Measurements from ENCODE around the gene ALOX5AP. TPM values are rescaled to one million over a fixed set of nuclear protein-coding genes. Genes with fewer than 3 reads are reported as not detected.

ALOX5AP gene
- total RNA-seq, 1 donor from 2014 or later = 33.6 TPM

- TF ChIP-seq POLR2A (IDR thresholded peaks at IDR 0.05) (no peak), CTCF (IDR thresholded peaks at IDR 0.05) (no peak), POLR2AphosphoS5 (IDR thresholded peaks at IDR 0.05; ENCODE audit: insufficient read depth in 1 of 2, low read depth in 1 of 2) (no peak)
- Histone ChIP-seq H3K36me3 (no peaks in the 10 kb centered on the region), H3K4me3 (no peak overlapping the region), H3K4me1 (no peaks in the 10 kb centered on the region), H3K9me3 (no peaks in the 10 kb centered on the region), H3K27me3 (no peaks in the 10 kb centered on the region), H3K27ac (no peak overlapping the region)
- intact Hi-C loops (cut with DNase I) = no loop called here
- no peak for DNase-seq (ENCODE audit: extremely low spot score in 2 of 2)
These were observed 17.0 kb downstream of the ALOX5AP start for GRCh38 chr13:30752201-30752797.

GRCh38 chr13:30753030-30753616, 17.8 kb downstream of the ALOX5AP start:
- Histone ChIP-seq H3K36me3 (no peaks in the 10 kb centered on the region), H3K9me3 (no peaks in the 10 kb centered on the region), H3K27me3 (no peaks in the 10 kb centered on the region), H3K4me3 (no peak overlapping the region), H3K4me1 (no peaks in the 10 kb centered on the region), H3K27ac (no peak overlapping the region)
- no peak for TF ChIP-seq POLR2A (IDR thresholded peaks at IDR 0.05)
- TF ChIP-seq CTCF (IDR thresholded peaks at IDR 0.05) = no peak
- no peak for TF ChIP-seq POLR2AphosphoS5 (IDR thresholded peaks at IDR 0.05; ENCODE audit: insufficient read depth in 1 of 2, low read depth in 1 of 2)
- intact Hi-C loops (cut with DNase I) = no loop called here
- no peak for DNase-seq (ENCODE audit: extremely low spot score in 2 of 2)

- Histone ChIP-seq H3K27ac (no peak overlapping the region), H3K27me3 (no peaks in the 10 kb centered on the region), H3K9me3 (no peaks in the 10 kb centered on the region), H3K4me1 (no peaks in the 10 kb centered on the region), H3K4me3 (no peak overlapping the region), H3K36me3 (no peaks in the 10 kb centered on the region)
- no peak for DNase-seq (ENCODE audit: extremely low spot score in 2 of 2)
- intact Hi-C loops (cut with DNase I) = no loop called here
- no peak for TF ChIP-seq POLR2A (IDR thresholded peaks at IDR 0.05)
These were observed 20.3 kb downstream of the ALOX5AP start for GRCh38 chr13:30755678-30756077.

GRCh38 chr13:30757026-30757742, 21.8 kb downstream of the ALOX5AP start:
- no peak overlapping the region for H3K27ac ChIP-seq
- intact Hi-C loops (cut with DNase I) = no loop called here
- DNase-seq (ENCODE audit: extremely low spot score in 2 of 2) = no peak
- H3K27me3 ChIP-seq = no peaks in the 10 kb centered on the region
- no peaks in the 10 kb centered on the region for H3K4me1 ChIP-seq
- no peak for TF ChIP-seq POLR2AphosphoS5 (IDR thresholded peaks at IDR 0.05; ENCODE audit: insufficient read depth in 1 of 2, low read depth in 1 of 2)
- no peak for TF ChIP-seq CTCF (IDR thresholded peaks at IDR 0.05)
- no peaks in the 10 kb centered on the region for H3K36me3 ChIP-seq
- H3K4me3 ChIP-seq = no peak overlapping the region
- H3K9me3 ChIP-seq = no peaks in the 10 kb centered on the region

- no peak overlapping the region for H3K27ac ChIP-seq
- no peak for DNase-seq (ENCODE audit: extremely low spot score in 2 of 2)
- no peak for TF ChIP-seq CTCF (IDR thresholded peaks at IDR 0.05)
- TF ChIP-seq POLR2AphosphoS5 (IDR thresholded peaks at IDR 0.05; ENCODE audit: insufficient read depth in 1 of 2, low read depth in 1 of 2) = no peak
- TF ChIP-seq POLR2A (IDR thresholded peaks at IDR 0.05) = no peak
- no peak overlapping the region for H3K4me3 ChIP-seq
- no peaks in the 10 kb centered on the region for H3K27me3 ChIP-seq
- H3K36me3 ChIP-seq = no peaks in the 10 kb centered on the region
- intact Hi-C loops (cut with DNase I) = no loop called here
- H3K9me3 ChIP-seq = no peaks in the 10 kb centered on the region
- no peaks in the 10 kb centered on the region for H3K4me1 ChIP-seq
These were observed 24.4 kb downstream of the ALOX5AP start for GRCh38 chr13:30759748-30760147.

All from vagina (tissue), 2 donors.